Measurements from ENCODE around the gene SNX18.

The SNX18 gene

GRCh38 chr5:54580997-54581811 is 63.6 kb downstream of the SNX18 start:
- ATAC-seq (no peak), DNase-seq (no peak)

- no peak for DNase-seq
These were observed 64.4 kb downstream of the SNX18 start for GRCh38 chr5:54581831-54582548.

GRCh38 chr5:54586336-54586735 is 68.8 kb downstream of the SNX18 start:
- DNase-seq = no peak
- no peak for ATAC-seq

More at GRCh38 chr5:54581831-54582548, 64.4 kb downstream of the SNX18 start:
- ATAC-seq = no peak

GRCh38 chr5:54589786-54590185 is 72.2 kb downstream of the SNX18 start:
- no peak for ATAC-seq
- DNase-seq = no peak

GRCh38 chr5:54590824-54591223 is 73.3 kb downstream of the SNX18 start:
- DNase-seq (no peak), ATAC-seq (no peak)

- ATAC-seq = no peak
- DNase-seq = no peak
These were observed 76.2 kb downstream of the SNX18 start for GRCh38 chr5:54593779-54594178.

GRCh38 chr5:54594181-54594580 is 76.6 kb downstream of the SNX18 start:
- DNase-seq (no peak), ATAC-seq (no peak)

- DNase-seq (no peak), ATAC-seq (no peak)
These were observed 78.2 kb downstream of the SNX18 start for GRCh38 chr5:54595721-54596120.

Data from stimulated activated naive CD8-positive, alpha-beta T cell treated with anti-CD3 and anti-CD28 coated beads, Interleukin-15, Interleukin-2, amounts not matched to agents 100 U/mL and 50 U/mL, for 24 hours (primary cell).